K562 (cell line): ENCODE results near the gene MMP20. TPM values are rescaled to one million over a fixed set of nuclear protein-coding genes. Genes with fewer than 3 reads are reported as not detected.

Experiments used
- ATAC-seq: fragments of 200-7000 bp; cut with Tn5 transposase; 3 replicates; pipeline ENCODE4 v1.9.1; 2020; ENCODE audit warnings: moderate library complexity
- BruUV-seq: library from RNA; stranded (reverse); fragments of 400-500 nt; replicated peaks from 2 replicates; lab custom pipeline; 2021; lab: Mats Ljungman, UMichigan
- CTCF ChIA-PET: fragments of 300-600 bp; formaldehyde crosslinking; extraction: SDS; loops from one replicate; lab custom pipeline; 2021; ENCODE audit warnings: low intra/inter-chr PET ratio; lab: Yijun Ruan, JAX
- POLR2A ChIA-PET: fragments of 300-600, 350-650 bp; sonication (Branson Sonifier 250); formaldehyde crosslinking; extraction: SDS; loops from one replicate; lab custom pipeline; 2021; ENCODE audit warnings: antibody characterized with exemption, inconsistent platforms; lab: Yijun Ruan, JAX
- DNase-seq, 4 experiments: peaks; one replicate each; pipeline versions ENCODE4 v3.0.0 to v3.0.0-alpha.2; 2011 to 2018; ENCODE audit warnings: low spot score in 3 of 4, mixed read lengths in 3 of 4; ENCODE audit errors: extremely low read depth in 1 of 4
- FAIRE-seq: peaks from 2 replicates; lab custom pipeline; 2011; peaks lifted over from hg19 to GRCh38; lab: Jason Lieb, UNC
- H2AFZ ChIP-seq: 2 replicates; pipeline ENCODE4 v1.6.0; 2011; ENCODE audit warnings: low read depth, low read length, control low read depth, inconsistent platforms
- H3K27ac ChIP-seq: fragments of 200-600 bp; 3 replicates; pipeline ENCODE4 v1.8.0; 2011; ENCODE audit warnings: low read depth, mild to moderate bottlenecking, control low read depth, inconsistent platforms, low read length, moderate library complexity, mixed read lengths; ENCODE audit errors: extremely low read depth
- H3K27me3 ChIP-seq, 2 experiments: fragments of 300-600 bp in 1 of 2; 2 replicates in 1 of 2; 3 replicates in 1 of 2; pipeline versions ENCODE4 v1.6.0 to v1.8.0; 2011; ENCODE audit warnings: inconsistent platforms in 2 of 2, low read length in 2 of 2, mild to moderate bottlenecking in 1 of 2, mixed read lengths in 1 of 2, moderate library complexity in 1 of 2; ENCODE audit not compliant: control insufficient read depth in 2 of 2, insufficient read depth in 2 of 2
- H3K36me3 ChIP-seq: fragments of 300-600 bp; 3 replicates; pipeline ENCODE4 v1.8.0; 2011; ENCODE audit warnings: mild to moderate bottlenecking, low read length, inconsistent platforms; ENCODE audit not compliant: control insufficient read depth, insufficient read depth
- H3K4me1 ChIP-seq, 2 experiments: fragments of 200-600 bp in 1 of 2; replicated peaks in 1 of 2; 2 replicates in 1 of 2; 3 replicates in 1 of 2; pipeline versions ENCODE4 v1.5.1 to v1.8.0; 2011; ENCODE audit warnings: inconsistent platforms in 2 of 2, low read length in 2 of 2, mild to moderate bottlenecking in 1 of 2, mixed read lengths in 1 of 2, moderate library complexity in 1 of 2; ENCODE audit not compliant: control insufficient read depth in 2 of 2, insufficient read depth in 2 of 2
- H3K4me2 ChIP-seq: 2 replicates; pipeline ENCODE4 v1.6.1; 2011; ENCODE audit warnings: low read length, control low read depth, inconsistent platforms, mixed read lengths; ENCODE audit not compliant: insufficient read depth
- H3K4me3 ChIP-seq: fragments of 200-600 bp; sonication (generic), shearing (Covaris generic); 2 replicates; pipeline ENCODE4 v1.5.1; 2016; ENCODE audit warnings: control low read depth, inconsistent platforms
- H3K79me2 ChIP-seq: fragments of 200-600 bp; 3 replicates; pipeline ENCODE4 v1.8.0; 2011; ENCODE audit warnings: low read length, inconsistent platforms; ENCODE audit not compliant: control insufficient read depth, insufficient read depth
- H3K9ac ChIP-seq, 2 experiments: 2 replicates each; pipeline versions ENCODE4 v1.6.0 to v1.6.1; 2011; ENCODE audit warnings: low read depth in 2 of 2, low read length in 2 of 2, control low read depth in 1 of 2, inconsistent platforms in 1 of 2, mild to moderate bottlenecking in 1 of 2, mixed read lengths in 1 of 2; ENCODE audit not compliant: insufficient read depth in 1 of 2
- H3K9me1 ChIP-seq: one replicate; pipeline ENCODE4 v1.6.0; 2011; ENCODE audit warnings: inconsistent platforms, mild to moderate bottlenecking, low read length, moderate library complexity; ENCODE audit not compliant: control insufficient read depth, insufficient read depth
- H3K9me3 ChIP-seq: replicated peaks from 2 replicates; pipeline ENCODE4 v1.5.1; 2011; ENCODE audit warnings: low read depth, low read length, inconsistent platforms; ENCODE audit not compliant: control insufficient read depth, insufficient read depth
- H4K20me1 ChIP-seq: replicated peaks from 2 replicates; pipeline ENCODE4 v1.6.1; 2011; ENCODE audit warnings: low read length, inconsistent platforms, mixed read lengths; ENCODE audit not compliant: control insufficient read depth, insufficient read depth
- BRCA1 ChIP-seq, 2 experiments: fragments of 450-650 bp in 1 of 2; sonication (generic) in 1 of 2; formaldehyde crosslinking in 1 of 2; IDR thresholded peaks; 2 replicates each; pipeline versions ENCODE4 v1.5.0 to v1.6.1; 2017 to 2020; ENCODE audit warnings: mild to moderate bottlenecking in 1 of 2, missing genetic modification reagents in 1 of 2
- GTF2E2 ChIP-seq: fragments of 200-800 bp; sonication (Bioruptor generic); IDR thresholded peaks from 2 replicates; pipeline ENCODE4 v1.6.1; 2016; ENCODE audit warnings: missing genetic modification characterization, missing compliant biosample characterization
- KAT7 ChIP-seq: sonication (generic); formaldehyde crosslinking; IDR thresholded peaks from 2 replicates; pipeline ENCODE4 v1.8.0; 2022; ENCODE audit warnings: missing genetic modification reagents, mild to moderate bottlenecking, borderline replicate concordance
- KDM1A ChIP-seq, 2 experiments: fragments of 450-650 bp; IDR thresholded peaks; 2 replicates each; pipeline ENCODE4 v1.6.1; 2016; ENCODE audit warnings: mild to moderate bottlenecking in 2 of 2
- KLF1 ChIP-seq: fragments of 450-650 bp; IDR thresholded peaks from 2 replicates; pipeline ENCODE4 v1.6.1; 2016; ENCODE audit warnings: missing genetic modification characterization, missing compliant biosample characterization
- RBFOX2 ChIP-seq: fragments of 200-400 bp; formaldehyde crosslinking; IDR thresholded peaks from 2 replicates; pipeline ENCODE4 v1.6.1; 2017; ENCODE audit warnings: low read depth, mild to moderate bottlenecking, low read length, moderate library complexity
- RBM22 ChIP-seq: fragments of 200-400 bp; formaldehyde crosslinking; IDR thresholded peaks from 2 replicates; pipeline ENCODE4 v1.6.1; 2018; ENCODE audit warnings: low read length, low read depth; ENCODE audit not compliant: poor library complexity, severe bottlenecking
- RBM34 ChIP-seq: fragments of 200-400 bp; formaldehyde crosslinking; IDR thresholded peaks from 2 replicates; pipeline ENCODE4 v1.6.1; 2018; ENCODE audit warnings: low read length, borderline replicate concordance; ENCODE audit not compliant: insufficient read depth
- SLC30A9 ChIP-seq: fragments of 250-450 bp; sonication (Bioruptor Pico); IDR thresholded peaks from 2 replicates; pipeline ENCODE4 v1.8.0; 2022; ENCODE audit warnings: mild to moderate bottlenecking, moderate library complexity
- SREBF1 ChIP-seq: fragments of 150-350 bp; IDR thresholded peaks from 2 replicates; pipeline ENCODE4 v1.6.1; 2014; ENCODE audit warnings: antibody characterized with exemption, low read depth, low read length, borderline replicate concordance
- WHSC1 ChIP-seq: IDR thresholded peaks from one replicate; pipeline ENCODE4 v1.6.1; 2012; ENCODE audit warnings: low read length, control low read depth, inconsistent platforms
- XRCC4 ChIP-seq: IDR thresholded peaks from one replicate; pipeline ENCODE4 v1.6.1; 2011; ENCODE audit not compliant: insufficient read depth, insufficient read length; ENCODE audit errors: extremely low read depth
- ZKSCAN1 ChIP-seq: fragments of 150-350 bp; IDR thresholded peaks from 2 replicates; pipeline ENCODE4 v1.6.1; 2016; ENCODE audit warnings: low read depth, low read length
- WGBS: fragments of 100-300 bp; shearing (Covaris generic); methylation state at CpG from one replicate; pipeline ENCODE4 v1.1.6; 2016; ENCODE audit warnings: low coverage, mixed read lengths; ENCODE audit not compliant: insufficient coverage; ENCODE audit errors: missing lambda C conversion rate; 5-methylcytosine and 5-hydroxymethylcytosine counted together
- in situ Hi-C: fragments of 300-500 bp; cut with MboI; formaldehyde crosslinking; loops from 4 replicates; pipeline ENCODE4 v1.15.0; 2018; ENCODE audit warnings: inconsistent platforms, mixed read lengths
- intact Hi-C: fragments of 100-400 bp; cut with micrococcal nuclease; formaldehyde crosslinking; loops from 2 replicates; pipeline ENCODE4 v1.14.2; 2022
- polyA plus RNA-seq, 8 experiments: library from polyadenylated mRNA; depleted of rRNA in 4 of 8; stranded (reverse) in 5 of 8; unstranded in 3 of 8; fragments of >200 nt; fragmentation: Nextera tagmentation in 2 of 8; fragmentation: Illumina TruSeq in 1 of 8; extraction: Ambion mirVana in 2 of 8; extraction: Trizol in 1 of 8; gene quantifications; 2 replicates each; pipeline versions ENCODE4 v1.2.1 to v1.2.3, GENCODE V29; 2011 to 2014; ENCODE audit warnings: inconsistent platforms in 1 of 8, missing spikeins in 1 of 8
- total RNA-seq, 7 experiments: library from RNA; depleted of rRNA in 6 of 7; stranded (reverse); fragments of >200 nt in 6 of 7; fragmentation: Illumina TruSeq in 2 of 7; extraction: Trizol in 2 of 7; gene quantifications; 2 replicates each; pipeline versions ENCODE4 v1.2.1 to v1.2.3, GENCODE V29; 2011 to 2021; ENCODE audit warnings: low replicate concordance in 1 of 7
- TF ChIP-seq, protein P1 (sequence below), 2 experiments: fragments of 450-650 bp in 1 of 2; sonication (generic) in 1 of 2; formaldehyde crosslinking in 1 of 2; IDR thresholded peaks in 1 of 2; conservative IDR thresholded peaks in 1 of 2; 2 replicates each; pipeline versions ENCODE4 v1.6.1 to v1.8.1; 2016 to 2023; ENCODE audit warnings: mild to moderate bottlenecking in 2 of 2, moderate library complexity in 2 of 2, inconsistent platforms in 1 of 2, missing genetic modification reagents in 1 of 2
- TF ChIP-seq, protein P2 (sequence below): fragments of 250-450 bp; sonication (Bioruptor Pico); IDR thresholded peaks from 2 replicates; pipeline ENCODE4 v1.6.1; 2021; ENCODE audit warnings: mild to moderate bottlenecking

MMP20 gene
- total and polyA plus RNA-seq, 9 of the 15 experiments (the other 6 are each of a cell fraction or from before 2014, with no cell fraction given) = not detected

DNA sequence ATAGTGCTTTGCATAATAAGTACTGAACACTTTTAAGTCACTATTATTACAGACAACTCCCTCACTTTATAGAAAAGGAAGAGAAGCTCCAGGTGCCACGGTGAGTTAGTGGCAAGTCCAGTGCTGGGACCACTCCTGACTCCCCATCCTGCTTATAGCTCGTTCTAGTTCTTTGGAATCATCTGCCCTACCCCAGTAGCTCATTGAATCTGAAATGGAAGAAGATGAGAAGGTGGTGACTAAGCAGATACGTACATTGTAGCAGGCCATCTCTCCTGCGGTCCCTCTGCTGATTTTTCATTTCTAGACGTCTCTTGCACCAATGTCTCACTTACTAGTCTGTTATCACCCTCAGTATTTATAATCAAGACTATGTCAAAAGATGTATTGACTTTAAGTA lies 21.6 kb downstream of the MMP20 start:
- WGBS = 0% methylated on average over 5 of the region's 5 CpGs
- Histone ChIP-seq H3K4me3 (no peak overlapping the region), H4K20me1 (no peaks in the 10 kb centered on the region), H3K36me3 (no peaks in the 10 kb centered on the region), H3K9me3 (no peaks in the 10 kb centered on the region), H2AFZ (no peak overlapping the region), H3K79me2 (no peaks in the 10 kb centered on the region), H3K4me1 (peaks cover 0 to 2% of the 10 kb centered on the region in 2 experiments; a peak in 1 of 5 replicates), H3K27me3 (peaks cover 3 to 8% of the 10 kb centered on the region in 2 experiments; a peak in 3 of 5 replicates), H3K9ac (no peak overlapping the region), H3K9me1 (no peaks in the 10 kb centered on the region), H3K27ac (no peak overlapping the region), H3K4me2 (no peak overlapping the region)
- ATAC-seq = no peak
- intact Hi-C loops = no loop called here
- CTCF ChIA-PET = no interaction called here
- POLR2A ChIA-PET = interaction anchor here (1.1 kb wide), 1 partner anchor 25 kb away, joined by 3 read pairs; no protein-coding TSS in a partner anchor
- no peak for FAIRE-seq
- in situ Hi-C loops = no loop called here
- DNase-seq = no peak
- no TSS peak for BruUV-seq
- TF ChIP-seq WHSC1 (no peak), SREBF1 (no peak), ZKSCAN1 (no peak), RBFOX2 (no peak), XRCC4 (no peak), SLC30A9 (CRISPR knock-in tag) (no peak), RBM34 (no peak), KAT7 (CRISPR knock-in tag) (no peak), BRCA1 (IDR thresholded peaks at IDR 0.05) (no peak), BRCA1 (CRISPR knock-in tag; IDR thresholded peaks at IDR 0.05) (no peak), KLF1 (tag) (no peak), RBM22 (no peak), KDM1A (IDR thresholded peaks at IDR 0.05) (no peak), GTF2E2 (tag) (no peak)
- TF ChIP-seq, protein P1, sequence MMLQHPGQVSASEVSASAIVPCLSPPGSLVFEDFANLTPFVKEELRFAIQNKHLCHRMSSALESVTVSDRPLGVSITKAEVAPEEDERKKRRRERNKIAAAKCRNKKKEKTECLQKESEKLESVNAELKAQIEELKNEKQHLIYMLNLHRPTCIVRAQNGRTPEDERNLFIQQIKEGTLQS (IDR thresholded peaks at IDR 0.05) = no peak
- TF ChIP-seq, protein P1 (CRISPR knock-in tag; conservative IDR thresholded peaks at IDR 0.05) = no peak
- TF ChIP-seq, protein P2, sequence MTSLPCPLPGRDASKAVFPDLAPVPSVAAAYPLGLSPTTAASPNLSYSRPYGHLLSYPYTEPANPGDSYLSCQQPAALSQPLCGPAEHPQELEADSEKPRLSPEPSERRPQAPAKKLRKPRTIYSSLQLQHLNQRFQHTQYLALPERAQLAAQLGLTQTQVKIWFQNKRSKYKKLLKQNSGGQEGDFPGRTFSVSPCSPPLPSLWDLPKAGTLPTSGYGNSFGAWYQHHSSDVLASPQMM (CRISPR knock-in tag) = no peak
